ENCODE measurements around the gene BOLA3. TPM values are rescaled to one million over a fixed set of nuclear protein-coding genes. Genes with fewer than 3 reads are reported as not detected.

BOLA3 gene
- total RNA-seq, 1 donor from 2014 or later = 27.4 TPM

GRCh38 chr2:74101574-74102300 is 46.0 kb downstream of the BOLA3 start:
- Mint-ChIP-seq H3K27me3 (ENCODE audit: low read depth) (no peaks in the 10 kb centered on the region), H3K4me3 (ENCODE audit: unreplicated experiment) (no peak overlapping the region), H3K36me3 (ENCODE audit: low read depth) (peaks cover 19% of the 10 kb centered on the region), H3K4me1 (ENCODE audit: low read depth) (no peaks in the 10 kb centered on the region), H3K9me3 (ENCODE audit: low read depth) (no peaks in the 10 kb centered on the region), H3K27ac (ENCODE audit: unreplicated experiment) (no peak overlapping the region)
- no peak for DNase-seq (ENCODE audit: low spot score)
- no peak for TF ChIP-seq CTCF (IDR thresholded peaks at IDR 0.05)

GRCh38 chr2:74100254-74101216 is 47.2 kb downstream of the BOLA3 start:
- Mint-ChIP-seq H3K4me3 (ENCODE audit: unreplicated experiment) (no peak overlapping the region), H3K27ac (ENCODE audit: unreplicated experiment) (no peak overlapping the region), H3K9me3 (ENCODE audit: low read depth) (no peaks in the 10 kb centered on the region), H3K36me3 (ENCODE audit: low read depth) (peaks cover 19% of the 10 kb centered on the region), H3K4me1 (ENCODE audit: low read depth) (no peaks in the 10 kb centered on the region), H3K27me3 (ENCODE audit: low read depth) (no peaks in the 10 kb centered on the region)
- no peak for TF ChIP-seq CTCF (IDR thresholded peaks at IDR 0.05)
- DNase-seq (ENCODE audit: low spot score) = no peak

GRCh38 chr2:74099835-74100234 is 47.9 kb downstream of the BOLA3 start:
- Mint-ChIP-seq H3K27ac (ENCODE audit: unreplicated experiment) (no peak overlapping the region), H3K4me3 (ENCODE audit: unreplicated experiment) (no peak overlapping the region), H3K4me1 (ENCODE audit: low read depth) (no peaks in the 10 kb centered on the region), H3K36me3 (ENCODE audit: low read depth) (peaks cover 21% of the 10 kb centered on the region), H3K27me3 (ENCODE audit: low read depth) (no peaks in the 10 kb centered on the region), H3K9me3 (ENCODE audit: low read depth) (no peaks in the 10 kb centered on the region)
- TF ChIP-seq CTCF (IDR thresholded peaks at IDR 0.05) = no peak
- DNase-seq (ENCODE audit: low spot score) = no peak

GRCh38 chr2:74099271-74099670 is 48.4 kb downstream of the BOLA3 start:
- no peaks in the 10 kb centered on the region for H3K9me3 Mint-ChIP-seq (ENCODE audit: low read depth)
- peaks cover 25% of the 10 kb centered on the region for H3K36me3 Mint-ChIP-seq (ENCODE audit: low read depth)
- TF ChIP-seq CTCF (IDR thresholded peaks at IDR 0.05) = no peak
- no peaks in the 10 kb centered on the region for H3K4me1 Mint-ChIP-seq (ENCODE audit: low read depth)
- H3K27ac Mint-ChIP-seq (ENCODE audit: unreplicated experiment) = no peak overlapping the region
- no peaks in the 10 kb centered on the region for H3K27me3 Mint-ChIP-seq (ENCODE audit: low read depth)
- H3K4me3 Mint-ChIP-seq (ENCODE audit: unreplicated experiment) = no peak overlapping the region
- no peak for DNase-seq (ENCODE audit: low spot score)

- Mint-ChIP-seq H3K4me3 (ENCODE audit: unreplicated experiment) (no peak overlapping the region), H3K4me1 (ENCODE audit: low read depth) (peaks cover 1% of the 10 kb centered on the region), H3K27ac (ENCODE audit: unreplicated experiment) (no peak overlapping the region), H3K9me3 (ENCODE audit: low read depth) (no peaks in the 10 kb centered on the region), H3K27me3 (ENCODE audit: low read depth) (no peaks in the 10 kb centered on the region), H3K36me3 (ENCODE audit: low read depth) (peaks cover 26% of the 10 kb centered on the region)
- no peak for TF ChIP-seq CTCF (IDR thresholded peaks at IDR 0.05)
- DNase-seq (ENCODE audit: low spot score) = no peak
Measured at GRCh38 chr2:74097574-74097973, 50.1 kb downstream of the BOLA3 start.
